Measurements from ENCODE around the gene ZNF133.

Gene ZNF133

GRCh38 chr20:18313411-18313810, 25.1 kb downstream of the ZNF133 start:
- no peaks in the 10 kb centered on the region for H3K9me3 Mint-ChIP-seq
- no peaks in the 10 kb centered on the region for H3K27me3 Mint-ChIP-seq (ENCODE audit: low read depth)
- TF ChIP-seq CTCF (IDR thresholded peaks at IDR 0.05; ENCODE audit: unreplicated experiment in 3 of 3): no peak
- no peak overlapping the region for H3K27ac Mint-ChIP-seq
- H3K36me3 Mint-ChIP-seq (ENCODE audit: low read depth): peaks cover 70% of the 10 kb centered on the region
- no peaks in the 10 kb centered on the region for H3K4me1 Mint-ChIP-seq
- H3K4me3 Mint-ChIP-seq: no peak overlapping the region

DNA sequence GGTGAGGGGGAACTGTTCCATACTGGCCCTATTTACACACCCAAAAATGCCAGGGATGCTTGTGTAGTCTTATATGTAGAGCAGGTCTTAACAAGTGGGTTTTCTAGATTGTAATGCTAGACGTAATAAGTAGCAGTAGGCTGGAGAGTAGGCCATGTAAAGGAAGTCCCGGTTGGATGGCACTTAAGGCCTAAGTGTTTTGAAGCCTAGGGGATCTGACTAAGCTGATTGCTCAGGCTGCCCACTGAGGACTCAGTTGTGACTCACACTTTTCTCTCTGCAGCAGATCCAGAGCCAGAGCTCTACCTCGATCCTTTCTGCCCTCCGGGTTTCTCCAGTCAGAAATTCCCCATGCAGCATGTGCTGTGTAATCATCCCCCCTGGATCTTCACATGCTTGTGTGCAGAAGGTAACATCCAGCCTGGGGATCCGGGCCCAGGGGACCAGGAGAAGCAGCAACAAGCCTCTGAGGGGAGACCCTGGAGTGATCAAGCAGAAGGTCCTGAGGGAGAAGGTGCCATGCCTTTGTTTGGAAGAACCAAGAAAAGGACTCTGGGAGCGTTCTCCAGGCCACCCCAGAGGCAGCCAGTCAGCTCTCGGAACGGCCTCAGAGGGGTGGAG, 26.6 kb downstream of the ZNF133 start:
- Mint-ChIP-seq H3K4me1 (no peaks in the 10 kb centered on the region), H3K4me3 (no peak overlapping the region), H3K27me3 (ENCODE audit: low read depth) (no peaks in the 10 kb centered on the region), H3K36me3 (ENCODE audit: low read depth) (peaks cover 69% of the 10 kb centered on the region), H3K9me3 (no peaks in the 10 kb centered on the region), H3K27ac (no peak overlapping the region)
- TF ChIP-seq CTCF (IDR thresholded peaks at IDR 0.05; ENCODE audit: unreplicated experiment in 3 of 3): no peak

GRCh38 chr20:18316166-18316565, 27.8 kb downstream of the ZNF133 start:
- Mint-ChIP-seq H3K27me3 (ENCODE audit: low read depth) (no peaks in the 10 kb centered on the region), H3K36me3 (ENCODE audit: low read depth) (peaks cover 64% of the 10 kb centered on the region), H3K9me3 (no peaks in the 10 kb centered on the region), H3K27ac (no peak overlapping the region), H3K4me1 (no peaks in the 10 kb centered on the region), H3K4me3 (no peak overlapping the region)
- TF ChIP-seq CTCF (IDR thresholded peaks at IDR 0.05; ENCODE audit: unreplicated experiment in 3 of 3): no peak

DNA sequence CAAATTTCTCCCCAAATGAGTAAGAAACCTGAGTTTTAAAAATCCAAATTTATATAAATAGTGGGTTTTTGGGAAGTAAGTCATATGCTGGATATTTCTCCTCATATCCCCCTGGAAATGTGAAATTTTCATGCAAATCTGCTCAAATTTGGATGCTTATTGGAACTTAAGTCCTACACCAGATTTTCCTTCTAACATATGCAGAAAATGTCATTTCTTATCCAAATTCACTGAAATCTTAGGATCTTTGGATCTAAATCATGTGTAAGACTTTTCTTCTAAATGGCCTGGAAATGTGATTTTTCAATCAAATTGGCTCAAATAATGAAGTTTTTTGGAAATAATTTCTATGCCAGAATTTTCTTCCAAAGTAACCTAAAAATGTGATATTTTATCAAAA, 33.0 kb downstream of the ZNF133 start:
- Mint-ChIP-seq H3K9me3 (peaks cover 1% of the 10 kb centered on the region), H3K4me3 (no peak overlapping the region), H3K4me1 (peaks cover 9% of the 10 kb centered on the region), H3K27me3 (ENCODE audit: low read depth) (no peaks in the 10 kb centered on the region), H3K27ac (no peak overlapping the region), H3K36me3 (ENCODE audit: low read depth) (peaks cover 36% of the 10 kb centered on the region)
- no peak for TF ChIP-seq CTCF (IDR thresholded peaks at IDR 0.05; ENCODE audit: unreplicated experiment in 3 of 3)

DNA sequence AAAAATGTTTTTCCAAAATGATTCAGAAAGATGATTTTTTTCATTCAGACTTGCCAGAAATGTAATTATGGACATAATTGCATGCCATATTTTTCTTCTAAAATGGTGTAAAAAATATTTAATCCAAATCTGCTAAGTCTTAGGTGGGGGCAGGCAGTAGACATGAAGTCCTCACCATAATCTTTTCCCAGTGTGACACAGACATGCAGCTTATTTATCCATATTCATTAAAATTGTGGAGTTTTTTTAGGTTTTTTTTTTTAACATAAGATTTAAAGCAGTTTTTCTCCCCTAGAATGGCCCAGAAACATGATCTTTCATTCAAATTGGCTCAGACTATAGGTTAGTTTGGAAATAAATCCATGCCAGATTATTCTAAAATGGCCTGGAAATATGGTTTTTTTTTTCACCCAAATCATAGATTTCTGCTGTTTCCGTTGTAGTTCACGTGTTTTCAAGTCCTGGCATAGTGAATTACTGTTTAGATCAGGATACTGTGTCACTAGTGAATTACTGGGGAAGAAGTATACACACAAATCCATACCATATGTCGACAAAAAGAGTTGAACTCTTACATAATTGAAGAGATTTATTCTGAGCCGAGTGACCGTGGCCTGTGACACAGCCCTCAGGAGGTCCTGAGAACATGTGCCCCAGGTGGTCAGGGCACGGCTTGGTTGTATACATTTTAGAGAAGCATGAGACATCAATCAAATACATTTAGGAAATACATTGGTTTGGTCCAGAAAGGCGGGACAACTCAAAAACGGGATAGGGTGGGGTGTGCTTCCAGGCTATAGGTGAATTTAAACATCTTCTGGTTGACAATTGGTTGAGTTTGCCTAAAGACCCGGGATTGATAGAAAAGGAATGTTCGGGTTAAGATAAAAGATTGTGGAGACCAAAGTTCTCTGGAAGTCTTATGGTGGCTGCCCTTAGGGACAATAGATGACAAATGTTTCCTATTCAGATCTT, 33.9 kb downstream of the ZNF133 start:
- H3K4me1 Mint-ChIP-seq: peaks cover 9% of the 10 kb centered on the region
- peaks cover 7% of the 10 kb centered on the region for H3K9me3 Mint-ChIP-seq
- no peaks in the 10 kb centered on the region for H3K27me3 Mint-ChIP-seq (ENCODE audit: low read depth)
- H3K27ac Mint-ChIP-seq: peak overlapping the region in 2 of 3 experiments; percentile 29 to 45
- H3K36me3 Mint-ChIP-seq (ENCODE audit: low read depth): peaks cover 32% of the 10 kb centered on the region
- H3K4me3 Mint-ChIP-seq: no peak overlapping the region
- TF ChIP-seq CTCF (IDR thresholded peaks at IDR 0.05; ENCODE audit: unreplicated experiment in 3 of 3): no peak

Data from nephron (organoid).